B cell (primary cell): ENCODE data around the gene GOLGA1. TPM values are rescaled to one million over a fixed set of nuclear protein-coding genes. Genes with fewer than 3 reads are reported as not detected.

Experiments
- ATAC-seq: fragments of 200-7000 bp; cut with Tn5 transposase; one replicate; pipeline ENCODE4 v1.10.0; 2021; ENCODE audit warnings: low read depth, mild to moderate bottlenecking, moderate number of reproducible peaks, moderate library complexity
- CTCF ChIA-PET: fragments of 350-600 bp; sonication (Branson Sonifier 250); formaldehyde crosslinking; loops from one replicate; lab custom pipeline; 2021; ENCODE audit warnings: antibody characterized with exemption, inconsistent platforms; lab: Charles Lee
- POLR2A ChIA-PET: fragments of 350-600 bp; sonication (Branson Sonifier 250); formaldehyde crosslinking; loops from one replicate; lab custom pipeline; 2021; ENCODE audit warnings: antibody characterized with exemption; lab: Charles Lee
- DNase-seq: peaks from one replicate; pipeline ENCODE4 v3.0.0; 2013
- H2AFZ ChIP-seq: 2 replicates; pipeline ENCODE4 v1.6.1; 2012; ENCODE audit warnings: mild to moderate bottlenecking, low read depth, low read length; ENCODE audit not compliant: insufficient read depth, poor library complexity, severe bottlenecking
- H3K27ac ChIP-seq, 2 donors: 1 replicate in 1 of 2; 2 replicates in 1 of 2; pipeline ENCODE4 v1.5.1; 2012 to 2013; ENCODE audit warnings: low read length in 2 of 2, mild to moderate bottlenecking in 2 of 2, moderate library complexity in 1 of 2
- H3K27me3 ChIP-seq, 4 experiments: fragments of 200-600 bp in 1 of 4; sonication (generic) in 1 of 4; replicated peaks in 1 of 4; 1 replicate in 2 of 4; 2 replicates in 2 of 4; pipeline versions ENCODE4 v1.6.1 to v1.7.0; 2013 to 2016; ENCODE audit warnings: low read length in 3 of 4, mild to moderate bottlenecking in 2 of 4, mixed read lengths in 1 of 4, moderate library complexity in 1 of 4; ENCODE audit not compliant: insufficient read depth in 4 of 4, control insufficient read depth in 3 of 4; ENCODE audit errors: control extremely low read depth in 1 of 4
- H3K36me3 ChIP-seq, 2 experiments: replicated peaks in 1 of 2; 1 replicate in 1 of 2; 2 replicates in 1 of 2; pipeline versions ENCODE4 v1.6.1 to v1.7.1; 2013; ENCODE audit warnings: low read length in 1 of 2; ENCODE audit not compliant: insufficient read depth in 2 of 2, control insufficient read depth in 1 of 2; ENCODE audit errors: control extremely low read depth in 1 of 2, extremely low read depth in 1 of 2
- H3K4me1 ChIP-seq, 2 donors: fragments of 200-600 bp in 1 of 2; sonication (generic) in 1 of 2; 1 replicate in 1 of 2; 2 replicates in 1 of 2; pipeline versions ENCODE4 v1.5.1 to v1.6.1; 2013 to 2017; ENCODE audit warnings: low read length in 2 of 2; ENCODE audit not compliant: control insufficient read depth in 2 of 2, insufficient read depth in 2 of 2
- H3K4me2 ChIP-seq: replicated peaks from 2 replicates; pipeline ENCODE3; 2012; ENCODE audit warnings: mild to moderate bottlenecking, low read depth, low read length; ENCODE audit not compliant: poor library complexity, severe bottlenecking
- H3K4me3 ChIP-seq, 5 experiments: fragments of 200-600 bp in 1 of 5; sonication (generic) in 1 of 5; 1 replicate in 3 of 5; 2 replicates in 2 of 5; pipeline versions ENCODE4 v1.5.1 to v1.7.0; 2011 to 2016; ENCODE audit warnings: low read length in 4 of 5, mild to moderate bottlenecking in 4 of 5, low read depth in 2 of 5, control low read depth in 1 of 5, moderate library complexity in 1 of 5; ENCODE audit not compliant: insufficient read depth in 1 of 5; ENCODE audit errors: control extremely low read depth in 1 of 5, extremely low read depth in 1 of 5
- H3K79me2 ChIP-seq: fragments of 200-600 bp; sonication (generic); one replicate; pipeline ENCODE4 v1.6.0; 2016; ENCODE audit warnings: low read length; ENCODE audit not compliant: control insufficient read depth, insufficient read depth
- H3K9ac ChIP-seq: fragments of 200-600 bp; sonication (generic); 2 replicates; pipeline ENCODE4 v1.6.1; 2017; ENCODE audit warnings: mild to moderate bottlenecking, low read length, moderate library complexity
- H3K9me3 ChIP-seq, 3 donors: one replicate each; pipeline versions ENCODE4 v1.6.1 to v1.7.1; 2013; ENCODE audit warnings: low read length in 2 of 3; ENCODE audit not compliant: control insufficient read depth in 2 of 3, insufficient read depth in 1 of 3; ENCODE audit errors: control extremely low read depth in 1 of 3
- H4K20me1 ChIP-seq: 2 replicates; pipeline ENCODE4 v1.6.0; 2012; ENCODE audit warnings: mild to moderate bottlenecking, low read length; ENCODE audit not compliant: insufficient read depth, control insufficient read depth, poor library complexity, severe bottlenecking
- H3K27ac Mint-ChIP-seq: one replicate; pipeline ENCODE4 v1.8.0; 2021; ENCODE audit warnings: mixed read lengths
- H3K27me3 Mint-ChIP-seq: one replicate; pipeline ENCODE4 v1.8.0; 2021; ENCODE audit warnings: mixed read lengths
- H3K4me1 Mint-ChIP-seq: one replicate; pipeline ENCODE4 v1.8.0; 2021; ENCODE audit warnings: mixed read lengths
- H3K4me3 Mint-ChIP-seq: one replicate; pipeline ENCODE4 v1.8.0; 2021; ENCODE audit warnings: mixed read lengths
- H3K9me3 Mint-ChIP-seq: one replicate; pipeline ENCODE4 v1.8.0; 2022; ENCODE audit warnings: mixed read lengths; ENCODE audit not compliant: insufficient read depth
- CTCF ChIP-seq: fragments of 200-600 bp; IDR thresholded peaks from one replicate; pipeline ENCODE4 v1.8.0; 2022; ENCODE audit warnings: antibody characterized with exemption, mild to moderate bottlenecking
- EZH2 ChIP-seq: IDR thresholded peaks from 2 replicates; pipeline ENCODE4 v1.6.1; 2012; ENCODE audit warnings: borderline replicate concordance, low read depth, mild to moderate bottlenecking, moderate library complexity, low read length; ENCODE audit not compliant: insufficient read depth, poor library complexity, severe bottlenecking
- WGBS: methylation state at CpG from one replicate; pipeline ENCODE4 v1.1.5; 2013; ENCODE audit warnings: missing lambda C conversion rate; ENCODE audit not compliant: insufficient coverage; 5-methylcytosine and 5-hydroxymethylcytosine counted together
- intact Hi-C: fragments of 100-400 bp; cut with micrococcal nuclease; formaldehyde crosslinking; loops from one replicate; pipeline ENCODE4 v1.10.0; 2022
- polyA plus RNA-seq: library from polyadenylated mRNA; depleted of rRNA; stranded (reverse); fragments of >200 nt; gene quantifications from 2 replicates; pipeline ENCODE4 v1.2.3, GENCODE V29; 2012
- total RNA-seq, 2 donors: library from RNA; stranded (reverse); fragments of 120-200 nt in 1 of 2; gene quantifications; 1 replicate in 1 of 2; 2 replicates in 1 of 2; pipeline versions ENCODE4 v1.2.3 to v1.2.4, GENCODE V29; 2013 to 2022

GOLGA1 gene
- total and polyA plus RNA-seq, 2 donors (not counting 1 experiment from before 2014, with no cell fraction given) = 13.4 to 26.2 TPM

DNA sequence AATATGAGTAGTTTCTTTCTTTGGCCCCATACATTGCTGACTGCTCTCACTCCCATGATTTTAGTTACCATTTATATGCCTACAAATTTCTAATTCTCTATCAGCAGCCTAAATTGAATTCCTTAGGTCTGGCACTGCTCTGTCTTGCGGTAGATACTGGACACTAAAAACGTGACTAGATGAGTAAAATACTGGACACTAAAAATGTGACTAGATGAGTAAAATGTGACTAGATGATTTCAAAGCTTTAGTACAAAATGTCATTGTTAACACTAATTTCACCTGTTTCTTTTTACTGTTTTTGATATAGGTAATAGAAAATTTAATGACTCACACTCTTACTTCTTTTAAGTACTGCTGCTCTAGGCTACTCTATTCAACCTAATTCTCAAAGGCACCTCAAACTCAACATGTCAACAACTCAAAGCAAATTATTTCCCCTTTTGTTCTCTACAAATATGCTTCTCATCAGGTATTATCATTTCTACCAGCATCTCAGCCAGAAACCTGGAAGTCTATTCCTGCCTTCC lies 31.4 kb upstream of the GOLGA1 start:
- H3K4me1 Mint-ChIP-seq = no peaks in the 10 kb centered on the region
- POLR2A ChIA-PET = no interaction called here
- H3K27me3 Mint-ChIP-seq = no peaks in the 10 kb centered on the region
- Histone ChIP-seq H3K4me2 (no peak overlapping the region), H3K4me3 (no peak overlapping the region), H3K4me1 (no peaks in the 10 kb centered on the region), H3K9ac (no peak overlapping the region), H3K27me3 (no peaks in the 10 kb centered on the region), H3K27ac (no peak overlapping the region), H3K9me3 (no peaks in the 10 kb centered on the region), H3K79me2 (no peaks in the 10 kb centered on the region), H2AFZ (no peak overlapping the region), H4K20me1 (no peaks in the 10 kb centered on the region), H3K36me3 (peaks cover 2 to 19% of the 10 kb centered on the region in 2 experiments)
- no peak for TF ChIP-seq CTCF
- intact Hi-C loops = no loop called here
- H3K27ac Mint-ChIP-seq = no peak overlapping the region
- ATAC-seq (no peak), DNase-seq (no peak)
- no peak overlapping the region for H3K4me3 Mint-ChIP-seq
- CTCF ChIA-PET = no interaction called here
- no peaks in the 10 kb centered on the region for H3K9me3 Mint-ChIP-seq
- WGBS = no CpG with 5 or more reads among the region's 2 CpGs

- Mint-ChIP-seq H3K4me3 (no peak overlapping the region), H3K27me3 (no peaks in the 10 kb centered on the region), H3K9me3 (no peaks in the 10 kb centered on the region), H3K4me1 (peaks cover 7% of the 10 kb centered on the region), H3K27ac (no peak overlapping the region)
- no CpG with 5 or more reads among the region's 2 CpGs for WGBS
- H3K27ac ChIP-seq = no peak overlapping the region
- H2AFZ ChIP-seq = no peak overlapping the region
- H3K4me3 ChIP-seq = no peak overlapping the region
- H3K4me2 ChIP-seq = no peak overlapping the region
- H3K9ac ChIP-seq = no peak overlapping the region
- CTCF ChIA-PET = no interaction called here
- POLR2A ChIA-PET = no interaction called here
- peaks cover 2 to 17% of the 10 kb centered on the region in 2 experiments for H3K36me3 ChIP-seq
- no peaks in the 10 kb centered on the region for H3K27me3 ChIP-seq
- no peaks in the 10 kb centered on the region for H3K9me3 ChIP-seq
- H3K79me2 ChIP-seq = no peaks in the 10 kb centered on the region
- TF ChIP-seq CTCF (no peak), EZH2 (no peak)
- H3K4me1 ChIP-seq = peaks cover 4 to 7% of the 10 kb centered on the region in 2 donors
- no peak for DNase-seq
- ATAC-seq = no peak
- no peaks in the 10 kb centered on the region for H4K20me1 ChIP-seq
- intact Hi-C loops = no loop called here
These were observed 28.5 kb upstream of the GOLGA1 start for GRCh38 chr9:124969401-124969800.
